Epidermal melanocyte (primary cell): Measurements from ENCODE around the gene TFAP2A.

ENCODE experiments used
- DNase-seq: peaks from one replicate; pipeline ENCODE4 v3.0.0; 2011; ENCODE audit warnings: low spot score; ENCODE audit not compliant: insufficient read length

The TFAP2A gene

GRCh38 chr6:10399451-10399850 lies 15.4 kb downstream of the TFAP2A start:
- no peak for DNase-seq

- no peak for DNase-seq
These were observed 16.2 kb downstream of the TFAP2A start for GRCh38 chr6:10398446-10399218.

- DNase-seq, result no peak
These were observed 17.0 kb downstream of the TFAP2A start for GRCh38 chr6:10397756-10398445.

- no peak for DNase-seq
These were observed 18.1 kb downstream of the TFAP2A start for GRCh38 chr6:10396785-10397184.

GRCh38 chr6:10395704-10396546 lies 18.9 kb downstream of the TFAP2A start:
- DNase-seq, result no peak

GRCh38 chr6:10395171-10395703 lies 19.6 kb downstream of the TFAP2A start:
- DNase-seq, result no peak

- DNase-seq, result no peak
These were observed 21.2 kb downstream of the TFAP2A start for GRCh38 chr6:10393544-10394225.

GRCh38 chr6:10391799-10392198 lies 23.1 kb downstream of the TFAP2A start:
- DNase-seq, result no peak

GRCh38 chr6:10391299-10391630 lies 23.6 kb downstream of the TFAP2A start:
- no peak for DNase-seq

GRCh38 chr6:10390495-10391298 lies 24.2 kb downstream of the TFAP2A start:
- no peak for DNase-seq

GRCh38 chr6:10389739-10390494 lies 25.0 kb downstream of the TFAP2A start:
- no peak for DNase-seq

DNA sequence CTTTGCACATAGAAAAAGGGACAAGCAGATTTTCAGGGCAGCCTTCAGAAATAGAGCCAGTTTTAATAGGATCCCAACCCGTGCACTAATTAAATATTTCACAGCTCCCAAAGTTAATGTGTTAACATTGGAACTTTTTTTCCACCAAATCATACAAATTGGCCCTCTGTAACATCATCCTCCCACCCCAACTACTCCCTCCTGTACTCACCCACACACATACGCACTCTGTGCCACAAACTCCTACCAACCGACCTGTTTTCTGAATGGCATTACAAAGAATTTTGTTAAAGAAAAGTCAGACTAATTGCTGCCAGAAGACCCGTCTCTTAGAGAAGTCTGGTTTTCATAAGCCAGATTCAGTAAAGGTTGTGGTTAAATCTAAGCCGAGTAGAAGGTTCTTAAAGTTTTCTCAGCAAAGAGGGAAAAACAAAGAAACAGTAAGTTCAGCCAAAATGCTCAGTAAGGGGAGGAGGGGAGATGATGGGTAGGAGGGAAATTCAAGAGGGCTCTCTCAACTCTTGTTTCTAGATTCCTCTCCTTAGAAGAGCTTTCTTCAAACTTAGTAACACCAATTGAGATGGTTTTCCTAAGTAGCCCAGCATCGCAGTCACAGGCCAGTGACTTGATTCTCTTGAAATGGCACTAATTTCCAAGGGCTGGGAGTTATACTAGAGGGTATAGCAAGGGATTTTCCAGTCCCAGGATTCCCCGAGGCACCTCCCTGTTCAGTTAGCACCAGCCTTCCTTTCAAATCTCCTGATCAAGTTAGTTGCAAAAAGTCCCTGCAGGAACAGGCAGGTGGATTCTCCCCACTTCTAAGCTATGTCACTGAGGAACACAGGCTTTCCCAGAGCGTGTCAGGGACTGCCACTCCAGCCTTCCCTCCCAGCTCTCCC lies 27.9 kb downstream of the TFAP2A start:
- DNase-seq, result no peak

GRCh38 chr6:10386220-10386619 lies 28.7 kb downstream of the TFAP2A start:
- no peak for DNase-seq

DNA sequence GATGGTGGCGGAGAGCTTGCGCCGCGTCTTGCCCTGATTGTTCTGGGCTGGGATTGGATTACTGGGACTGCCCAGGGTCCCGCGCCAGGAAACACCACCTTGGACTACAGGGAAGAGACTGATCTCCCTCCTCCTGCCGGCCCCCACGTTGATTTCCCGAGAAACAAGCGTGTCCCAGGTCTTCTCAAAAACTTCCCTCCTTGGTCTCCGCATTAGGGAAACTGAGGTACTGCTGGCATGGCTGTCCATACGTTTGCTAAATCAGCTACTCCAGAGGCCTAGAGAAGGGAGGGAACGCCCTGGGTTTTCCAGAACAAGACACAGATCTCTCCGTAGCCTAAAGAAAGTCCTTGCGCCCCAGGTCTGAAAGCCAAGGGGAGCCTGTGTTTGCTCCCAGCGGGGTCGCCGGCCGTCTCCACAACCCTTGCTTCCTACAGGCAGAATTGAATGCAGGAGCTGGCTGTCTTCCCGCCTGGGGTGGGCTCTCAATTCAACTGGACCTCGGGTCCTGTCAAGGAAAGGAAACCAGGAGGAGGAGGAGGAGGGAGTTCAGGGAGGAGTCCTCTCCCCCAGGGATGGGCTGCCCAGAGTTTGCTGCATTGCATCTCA lies 29.2 kb downstream of the TFAP2A start:
- no peak for DNase-seq

DNA sequence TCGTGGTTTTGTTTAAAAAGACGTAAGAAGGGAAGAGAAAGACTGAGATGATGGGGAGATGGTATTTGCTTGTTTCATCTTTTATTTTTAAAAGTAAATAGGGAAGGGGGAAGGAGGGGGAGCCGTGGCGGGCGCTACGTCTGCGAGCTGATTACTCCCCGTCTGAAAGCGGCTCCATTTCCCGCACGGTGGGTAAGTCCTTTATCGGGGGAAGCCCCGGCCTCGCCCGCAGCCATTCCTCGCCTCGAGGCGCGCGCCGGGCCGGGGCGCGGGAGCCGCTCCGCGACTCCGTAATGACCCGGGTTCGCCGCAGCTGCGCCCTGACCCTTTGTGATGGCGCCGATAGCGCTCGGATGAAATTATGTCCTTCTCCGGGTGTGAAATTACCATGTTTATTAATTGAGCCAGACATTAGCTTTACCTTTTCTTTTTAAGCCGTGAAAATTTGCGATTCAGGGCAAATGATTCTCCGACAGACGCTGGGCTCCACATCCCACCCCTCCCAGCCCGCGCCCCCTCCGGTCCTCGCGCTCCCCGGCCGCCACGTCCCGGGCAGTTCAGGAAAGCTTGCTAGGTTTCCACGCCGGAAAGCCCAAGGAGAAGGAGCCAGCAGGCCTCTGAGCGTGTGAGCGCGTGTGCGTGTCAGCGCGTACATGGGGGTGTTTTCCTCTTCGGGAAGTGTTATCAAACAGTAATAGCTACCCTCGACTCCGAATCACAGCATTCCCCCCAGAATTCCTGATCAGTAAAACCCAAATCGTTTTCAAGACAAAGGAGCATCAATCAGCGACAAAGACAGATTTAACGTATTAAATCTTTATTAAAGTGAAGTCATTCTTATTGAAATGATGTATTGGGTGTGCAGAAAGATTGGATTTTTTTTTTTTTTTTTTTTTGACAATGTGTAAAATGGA lies 30.0 kb downstream of the TFAP2A start:
- DNase-seq, result no peak

- no peak for DNase-seq
These were observed 30.7 kb downstream of the TFAP2A start for GRCh38 chr6:10384091-10384609.
